Measurements from ENCODE around the gene NEIL3. TPM values are rescaled to one million over a fixed set of nuclear protein-coding genes. Genes with fewer than 3 reads are reported as not detected.

The NEIL3 gene
- total RNA-seq, 1 experiment from 2014 or later = 18.1 TPM

GRCh38 chr4:177309522-177310371, at the start of gene NEIL3 (continued):
- TF ChIP-seq CTCF (IDR thresholded peaks at IDR 0.05 in 2 of 3, conservative IDR thresholded peaks at IDR 0.05 in 1 of 3; ENCODE audit: borderline replicate concordance in 1 of 3, insufficient read depth in 1 of 3, low read depth in 2 of 3, low read length in 2 of 3) (no peak), JUND (IDR thresholded peaks at IDR 0.05) (no peak), ATF3 (IDR thresholded peaks at IDR 0.05) (no peak), TCF7L2 (IDR thresholded peaks at IDR 0.05; ENCODE audit: borderline replicate concordance, extremely low read depth, insufficient read depth, insufficient read length) (no peak), YY1 (IDR thresholded peaks at IDR 0.05; ENCODE audit: extremely low read depth, insufficient replicate concordance, low read depth, low read length) (no peak)

GRCh38 chr4:177263818-177264217, 45.9 kb upstream of the NEIL3 start:
- no peak overlapping the region for H2AFZ ChIP-seq (ENCODE audit: low read depth, low read length, poor library complexity, severe bottlenecking)
- no peak for ATAC-seq
- no peaks in the 10 kb centered on the region for H3K9me2 ChIP-seq (ENCODE audit: insufficient read depth)
- H4K20me1 ChIP-seq (ENCODE audit: insufficient read depth) = no peaks in the 10 kb centered on the region
- no peaks in the 10 kb centered on the region for H3K36me3 ChIP-seq (ENCODE audit: control insufficient read depth in 1 of 2, insufficient read depth in 2 of 2, low read length in 2 of 2)
- H3K79me2 ChIP-seq (ENCODE audit: insufficient read depth, low read length) = no peaks in the 10 kb centered on the region
- intact Hi-C loops (cut with micrococcal nuclease) = no loop called here
- H3K4me3 ChIP-seq (replicated peaks in 1 of 2; ENCODE audit: low read depth in 1 of 2, low read length in 2 of 2) = no peak overlapping the region
- no peak overlapping the region for H3K9ac ChIP-seq (ENCODE audit: low read length)
- no peaks in the 10 kb centered on the region for H3K4me1 ChIP-seq (ENCODE audit: control insufficient read depth in 1 of 2, insufficient read depth in 2 of 2, low read length in 2 of 2)
- no peak overlapping the region for H3K27ac ChIP-seq (ENCODE audit: low read depth, low read length)
- POLR2A ChIA-PET = no interaction called here
- no peaks in the 10 kb centered on the region for H3K27me3 ChIP-seq (ENCODE audit: insufficient read depth, low read length)
- RAD21 ChIA-PET (ENCODE audit: low non-redundant PET in 1 of 2, low total read pairs in 2 of 2, uncharacterized antibody in 2 of 2, unreplicated experiment in 2 of 2) = no interaction called here
- no peak for DNase-seq (ENCODE audit: low read depth, low spot score)
- BruUV-seq (replicated peaks) = no TSS peak
- no peaks in the 10 kb centered on the region for H3K9me3 ChIP-seq (ENCODE audit: control insufficient read depth in 1 of 2, insufficient read depth in 1 of 2, low read depth in 1 of 2, low read length in 2 of 2)
- CTCF ChIA-PET = no interaction called here
- no peak overlapping the region for H3K4me2 ChIP-seq (ENCODE audit: low read length)
- TF ChIP-seq YY1 (IDR thresholded peaks at IDR 0.05; ENCODE audit: extremely low read depth, insufficient replicate concordance, low read depth, low read length) (no peak), MAX (IDR thresholded peaks at IDR 0.05) (no peak), TCF7L2 (IDR thresholded peaks at IDR 0.05; ENCODE audit: borderline replicate concordance, extremely low read depth, insufficient read depth, insufficient read length) (no peak), POLR2A (IDR thresholded peaks at IDR 0.05; ENCODE audit: borderline replicate concordance, extremely low read depth, insufficient read depth, insufficient read length) (no peak), EZH2phosphoT487 (IDR thresholded peaks at IDR 0.05; ENCODE audit: borderline replicate concordance) (no peak), CBX3 (IDR thresholded peaks at IDR 0.05; ENCODE audit: low read depth) (no peak), EZH2 (IDR thresholded peaks at IDR 0.05) (no peak), SP1 (IDR thresholded peaks at IDR 0.05; ENCODE audit: low read depth) (no peak), JUND (IDR thresholded peaks at IDR 0.05) (no peak), POLR2AphosphoS5 (IDR thresholded peaks at IDR 0.05; ENCODE audit: low read depth, low read length) (no peak), CTCF (IDR thresholded peaks at IDR 0.05 in 2 of 3, conservative IDR thresholded peaks at IDR 0.05 in 1 of 3; ENCODE audit: borderline replicate concordance in 1 of 3, insufficient read depth in 1 of 3, low read depth in 2 of 3, low read length in 2 of 3) (no peak), RAD21 (IDR thresholded peaks at IDR 0.05; ENCODE audit: low read depth) (no peak), FOSL1 (IDR thresholded peaks at IDR 0.05; ENCODE audit: low read depth) (no peak), ZBTB33 (IDR thresholded peaks at IDR 0.05; ENCODE audit: extremely low read depth, insufficient replicate concordance, low read length) (no peak)

Measured in HCT116 (cell line).